GDM1 (cell line): ENCODE data around the gene UGDH.
"Not testable (repeated sequence)": the region's sequence is repeated elsewhere in the genome, so short reads cannot be mapped to it uniquely, and the experiment has no call there.

Experiments
- DNase-seq: peaks from one replicate; lab custom pipeline; 2025; lab: John Stamatoyannopoulos, UW

The UGDH gene

DNA sequence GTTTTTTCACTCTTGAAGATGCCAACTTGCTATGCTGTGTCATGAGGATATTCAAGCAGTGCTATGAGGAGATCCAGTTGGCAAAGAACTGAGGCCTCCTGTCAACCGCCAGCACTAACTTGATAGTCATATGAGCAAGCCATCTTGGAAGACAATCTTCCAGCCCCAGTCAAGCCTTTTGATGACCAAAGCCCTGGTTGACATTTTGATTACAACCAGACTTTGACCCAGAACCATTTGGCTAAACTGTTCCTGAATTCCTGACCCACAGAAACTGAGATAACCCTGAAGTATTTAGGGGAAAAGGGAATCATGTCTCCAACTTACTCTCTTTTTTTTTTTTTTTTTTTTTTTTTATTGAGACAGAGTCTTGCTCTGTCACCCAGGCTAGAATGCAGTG is 32.9 kb downstream of the UGDH start:
- DNase-seq: no peak

DNA sequence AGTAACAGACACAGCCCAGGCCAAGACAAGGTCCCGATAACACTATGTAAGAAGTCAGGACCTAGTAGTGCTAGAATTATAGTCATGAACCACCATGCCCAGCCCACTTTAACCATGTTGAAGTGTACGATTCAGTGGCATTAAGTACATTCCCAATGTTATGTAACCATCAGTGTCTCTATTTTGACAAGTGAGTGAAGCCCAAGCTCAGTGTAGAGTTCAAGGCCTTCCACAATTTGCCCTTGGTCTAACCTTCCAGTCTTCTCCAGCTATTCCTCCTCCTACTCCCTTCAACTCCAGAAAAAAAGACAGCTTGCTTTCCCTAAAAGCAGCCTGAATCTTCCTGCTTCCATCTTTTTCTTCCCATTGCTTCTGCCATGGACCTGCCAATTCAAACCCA is 36.9 kb downstream of the UGDH start:
- DNase-seq: no peak

DNA sequence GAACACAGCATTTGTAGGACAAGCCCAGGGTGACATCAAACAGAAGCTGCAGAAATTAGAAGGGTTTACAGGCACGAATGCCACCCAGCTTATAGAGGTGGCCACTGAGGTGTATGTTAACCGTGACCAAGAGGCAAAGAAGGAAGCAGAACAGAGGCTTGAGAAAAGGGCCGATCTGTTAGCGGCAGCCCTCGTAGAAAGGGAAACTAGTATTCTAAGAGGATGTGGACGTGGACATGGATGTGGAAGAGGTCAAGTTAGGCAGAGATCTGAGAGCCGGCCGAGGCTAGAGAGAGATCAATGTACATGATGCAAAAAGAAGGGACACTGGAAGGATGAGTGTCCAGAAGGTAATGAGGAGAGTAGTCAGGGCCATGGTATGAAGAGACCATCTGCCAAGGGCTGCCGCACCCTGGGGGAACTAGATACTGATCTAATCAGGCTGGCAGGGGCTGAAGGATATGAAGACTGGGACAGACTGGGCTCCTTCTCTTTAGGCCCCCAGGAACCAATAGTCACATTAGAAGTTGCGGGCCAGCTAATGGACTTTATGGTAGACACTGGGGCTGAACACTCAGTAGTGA is 40.9 kb downstream of the UGDH start:
- no peak for DNase-seq

DNA sequence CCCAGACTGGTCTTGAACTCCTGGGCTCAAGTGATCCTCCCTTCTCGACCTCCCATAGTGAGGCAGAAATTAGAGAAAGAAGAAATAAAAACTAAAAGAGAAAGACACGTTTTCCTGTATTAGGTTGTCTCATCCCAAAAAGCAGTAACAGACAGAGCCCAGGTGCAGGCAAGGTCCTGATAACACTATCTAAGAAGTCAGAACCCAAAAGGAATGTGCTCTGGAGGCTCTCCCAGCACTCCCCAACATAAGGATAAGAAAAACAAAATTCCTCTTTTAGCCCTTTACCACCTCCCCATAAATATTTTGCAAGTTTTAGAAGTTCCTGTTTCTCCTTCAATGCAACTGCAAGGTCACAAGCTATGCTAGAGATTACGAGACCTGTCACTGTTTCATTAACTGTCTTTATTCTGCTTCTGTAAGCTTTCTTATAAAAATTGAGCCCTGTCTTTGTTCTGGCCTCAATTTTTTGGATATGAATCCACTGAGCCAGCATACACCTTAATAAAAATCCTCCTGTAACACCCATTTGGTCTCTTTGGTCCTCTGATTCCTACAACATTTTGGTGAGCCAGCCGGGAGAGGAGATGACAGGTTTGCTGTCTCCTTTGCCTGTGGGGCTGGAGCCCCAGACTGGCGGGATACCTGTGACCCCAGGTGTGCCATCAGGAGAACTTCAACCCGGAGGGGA is 42.5 kb downstream of the UGDH start:
- no peak for DNase-seq

DNA sequence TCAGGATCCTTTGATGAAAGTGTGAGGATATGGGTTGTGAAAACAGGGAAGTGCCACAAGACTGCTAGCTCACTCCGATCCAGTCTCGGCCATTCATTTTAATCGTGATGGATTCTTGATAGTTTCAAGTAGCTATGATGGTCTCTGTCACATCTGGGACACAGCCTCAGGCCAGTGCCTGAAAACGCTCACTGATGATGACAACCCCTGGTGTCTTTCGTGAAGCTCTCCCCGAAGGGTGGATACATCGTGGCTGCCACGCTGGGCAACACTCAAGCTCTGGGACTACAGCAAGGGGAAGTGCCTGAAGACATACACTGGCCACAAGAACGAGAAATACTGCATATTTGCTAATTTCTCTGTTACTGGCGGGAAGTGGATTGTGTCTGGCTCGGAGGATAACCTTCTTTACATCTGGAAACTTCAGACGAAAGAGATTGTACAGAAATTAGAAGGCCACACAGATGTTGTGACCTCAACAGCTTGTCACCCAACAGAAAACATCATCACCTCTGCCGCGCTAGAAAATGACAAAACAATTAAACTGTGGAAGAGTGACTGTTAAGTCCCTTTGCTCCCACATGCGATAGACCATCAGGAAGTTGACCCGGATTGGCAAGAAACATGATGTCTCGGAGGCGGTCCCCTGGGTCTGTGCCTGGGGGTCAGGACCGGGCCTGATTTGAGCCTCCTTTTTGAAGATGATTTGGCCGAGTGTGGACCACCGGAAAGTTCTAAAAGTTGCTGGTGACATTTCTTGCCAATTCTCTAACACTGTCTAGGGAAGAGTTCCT is 46.1 kb downstream of the UGDH start:
- DNase-seq: no peak

DNA sequence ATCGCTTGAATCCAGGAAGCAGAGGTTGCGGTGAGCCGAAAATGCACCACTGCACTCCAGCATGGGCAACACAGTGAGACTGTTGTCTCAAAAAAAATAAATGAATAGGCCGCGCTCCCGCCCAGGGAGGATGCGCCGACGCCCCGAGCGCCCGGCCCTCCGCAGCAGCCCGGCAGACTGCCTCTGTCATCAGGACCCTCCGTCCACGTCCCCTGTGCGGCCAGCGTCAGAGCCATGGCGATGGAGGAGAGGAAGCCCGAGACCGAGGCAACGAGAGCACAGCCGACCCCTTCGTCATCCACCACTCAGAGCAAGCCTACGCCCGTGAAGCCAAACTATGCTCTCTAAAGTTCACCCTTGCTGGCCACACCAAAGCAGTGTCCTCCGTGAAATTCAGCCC is 47.0 kb downstream of the UGDH start:
- DNase-seq: no peak

DNA sequence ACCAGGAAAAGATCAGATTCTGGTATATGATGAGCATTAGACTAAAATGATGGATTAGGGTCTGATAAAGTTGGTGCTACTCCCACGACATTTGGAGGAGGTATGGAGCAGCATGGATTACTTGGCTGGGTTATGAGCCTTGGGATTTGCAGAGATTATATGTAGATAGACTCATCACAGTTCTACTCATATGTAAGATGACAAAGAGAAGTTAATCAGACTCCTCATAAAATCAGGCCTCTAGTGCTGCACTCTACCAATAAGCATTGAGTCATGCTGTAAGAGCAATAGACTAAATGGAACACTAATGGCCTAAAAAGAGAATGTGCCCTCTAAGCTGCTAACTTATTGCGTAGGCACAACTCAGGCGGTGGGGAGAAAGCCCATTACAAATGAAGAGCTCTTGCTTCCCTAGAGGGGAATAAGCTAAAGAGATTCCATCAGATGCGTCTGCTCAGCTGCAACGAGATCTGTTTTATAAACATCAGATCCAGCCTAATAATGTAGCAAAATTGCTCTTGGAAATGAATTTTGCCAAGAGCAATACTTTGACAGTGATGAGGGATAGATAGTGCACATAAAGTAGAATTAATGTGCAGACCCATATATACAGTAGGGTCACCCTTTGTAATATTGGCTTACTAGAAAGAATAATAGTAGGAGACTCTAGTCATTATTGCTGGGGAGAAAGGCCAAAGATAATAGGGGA is 50.9 kb downstream of the UGDH start:
- DNase-seq: no peak

DNA sequence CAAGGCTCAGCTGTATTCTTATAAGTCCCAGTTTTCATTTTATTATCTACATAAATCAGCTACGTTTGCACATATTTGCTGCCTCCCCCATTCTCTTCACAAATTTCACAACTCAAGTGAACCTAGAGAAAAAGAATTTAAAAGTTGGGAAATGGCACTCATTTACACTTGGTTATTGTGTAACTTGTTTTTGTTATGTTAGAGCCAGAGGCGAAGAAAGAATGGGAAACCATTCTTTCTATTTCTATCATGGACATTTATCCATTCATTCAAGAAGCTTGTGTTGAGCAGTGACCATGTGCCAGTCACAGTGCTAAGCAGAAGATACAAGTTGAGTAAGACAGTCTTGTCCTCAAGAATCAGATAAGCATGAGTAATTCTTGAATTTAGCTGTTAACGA is 54.8 kb downstream of the UGDH start:
- DNase-seq: no peak

DNA sequence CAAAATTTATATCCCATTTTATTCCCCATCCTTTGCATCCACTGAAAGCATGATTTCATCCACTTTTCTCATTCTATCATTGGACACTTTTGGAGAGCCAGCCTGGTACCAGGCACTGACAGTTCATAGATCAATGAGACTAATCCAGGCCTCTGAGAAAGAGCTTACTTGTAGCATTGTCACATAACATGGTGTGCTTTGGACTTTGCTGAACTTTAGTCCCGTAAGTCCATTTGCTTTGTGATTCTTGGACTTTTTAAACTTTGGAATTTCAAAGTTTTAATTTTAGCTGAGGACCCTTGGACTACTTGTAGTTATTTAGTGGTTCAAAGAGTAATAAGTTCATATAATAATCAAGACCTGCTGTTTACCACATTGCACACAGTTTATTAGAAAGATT is 56.8 kb downstream of the UGDH start:
- DNase-seq: no peak

DNA sequence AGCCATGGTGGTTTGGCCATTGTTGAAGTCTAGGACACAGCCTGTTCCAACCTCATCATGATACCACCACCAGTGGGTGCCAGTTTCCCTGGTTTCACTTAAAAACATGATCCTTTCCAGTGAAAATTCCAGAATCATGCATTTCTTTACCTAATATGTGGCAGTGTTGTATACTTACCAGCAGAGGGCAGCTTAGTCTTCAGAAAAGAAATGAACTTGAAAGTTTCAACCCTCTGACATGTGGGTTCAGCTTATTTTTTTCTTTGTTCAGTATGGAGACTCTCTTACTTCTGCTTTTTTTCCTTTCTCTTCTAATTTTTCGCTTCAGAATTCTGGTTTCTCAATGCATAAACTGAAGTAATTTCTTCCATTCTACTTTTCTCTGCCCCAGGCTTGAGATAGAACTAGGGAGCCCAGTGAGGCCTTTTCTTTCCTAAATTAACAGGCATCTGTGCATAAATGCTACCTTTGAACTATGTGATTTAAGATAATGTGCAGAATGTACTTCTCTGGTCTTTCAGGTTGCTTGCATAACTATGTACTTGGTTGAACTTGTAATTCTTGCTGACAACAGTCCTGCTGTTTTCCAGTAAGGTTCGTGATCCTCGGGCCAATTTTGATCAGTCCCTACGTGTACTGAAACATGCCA is 57.7 kb downstream of the UGDH start:
- DNase-seq: peak; percentile 54

DNA sequence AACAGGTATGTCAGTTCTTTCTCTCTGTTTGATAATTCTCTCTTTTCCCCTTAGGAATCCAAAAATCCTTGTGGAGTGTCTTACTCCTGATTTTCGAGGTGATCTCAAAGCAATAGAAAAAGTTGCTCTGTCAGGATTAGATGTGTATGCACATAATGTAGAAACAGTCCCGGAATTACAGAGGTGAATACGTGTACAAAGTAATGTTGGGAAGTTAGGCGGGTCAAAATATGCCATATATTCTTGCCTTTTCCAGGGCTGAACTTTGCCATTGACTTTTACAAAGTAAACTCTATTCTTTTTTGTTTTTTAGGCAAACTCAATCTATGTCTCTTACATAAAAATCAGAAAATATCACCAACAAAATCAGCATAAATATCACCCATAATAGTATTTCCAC is 59.8 kb downstream of the UGDH start:
- no peak for DNase-seq

DNA sequence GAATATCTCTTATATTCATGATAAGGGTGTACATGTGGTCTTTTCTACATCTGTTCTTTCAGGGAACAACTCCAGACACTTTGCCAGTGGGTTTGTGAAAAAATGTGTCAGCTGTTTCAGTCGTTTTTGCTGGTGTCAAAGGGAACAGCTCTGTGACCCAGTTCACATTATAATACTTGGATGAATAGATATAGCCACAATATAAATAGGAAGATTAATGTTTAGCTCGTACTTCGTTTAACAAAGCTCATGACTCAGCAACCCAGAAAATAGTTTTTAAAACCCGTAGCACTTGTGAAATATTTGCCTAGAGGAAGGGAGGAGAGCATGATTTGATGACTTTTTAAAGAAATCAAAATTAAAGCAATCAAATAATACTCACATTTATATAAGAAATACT is 60.5 kb downstream of the UGDH start:
- DNase-seq: no peak

DNA sequence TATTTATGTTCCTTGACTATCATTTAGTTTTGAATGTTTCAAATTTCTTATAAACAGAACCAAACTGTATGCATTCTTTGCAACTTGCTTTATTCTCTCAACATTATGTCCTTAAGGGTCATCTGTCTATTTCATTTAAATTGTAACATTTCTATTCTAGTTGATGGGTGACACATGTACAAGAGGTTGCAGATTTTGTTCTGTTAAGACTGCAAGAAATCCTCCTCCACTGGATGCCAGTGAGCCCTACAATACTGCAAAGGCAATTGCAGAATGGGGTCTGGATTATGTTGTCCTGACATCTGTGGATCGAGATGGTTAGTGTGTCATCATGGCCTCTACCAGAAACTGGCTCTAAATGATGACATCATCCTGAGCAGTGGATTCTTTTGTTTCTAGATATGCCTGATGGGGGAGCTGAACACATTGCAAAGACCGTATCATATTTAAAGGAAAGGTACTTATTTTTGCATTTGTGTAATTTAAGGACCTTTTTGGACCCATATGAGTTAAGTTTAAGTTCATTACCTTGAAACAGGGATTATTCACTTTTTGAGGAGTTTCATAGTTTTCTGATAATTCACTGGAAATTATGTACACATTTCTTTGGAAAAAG is 62.2 kb downstream of the UGDH start:
- DNase-seq: no peak

DNA sequence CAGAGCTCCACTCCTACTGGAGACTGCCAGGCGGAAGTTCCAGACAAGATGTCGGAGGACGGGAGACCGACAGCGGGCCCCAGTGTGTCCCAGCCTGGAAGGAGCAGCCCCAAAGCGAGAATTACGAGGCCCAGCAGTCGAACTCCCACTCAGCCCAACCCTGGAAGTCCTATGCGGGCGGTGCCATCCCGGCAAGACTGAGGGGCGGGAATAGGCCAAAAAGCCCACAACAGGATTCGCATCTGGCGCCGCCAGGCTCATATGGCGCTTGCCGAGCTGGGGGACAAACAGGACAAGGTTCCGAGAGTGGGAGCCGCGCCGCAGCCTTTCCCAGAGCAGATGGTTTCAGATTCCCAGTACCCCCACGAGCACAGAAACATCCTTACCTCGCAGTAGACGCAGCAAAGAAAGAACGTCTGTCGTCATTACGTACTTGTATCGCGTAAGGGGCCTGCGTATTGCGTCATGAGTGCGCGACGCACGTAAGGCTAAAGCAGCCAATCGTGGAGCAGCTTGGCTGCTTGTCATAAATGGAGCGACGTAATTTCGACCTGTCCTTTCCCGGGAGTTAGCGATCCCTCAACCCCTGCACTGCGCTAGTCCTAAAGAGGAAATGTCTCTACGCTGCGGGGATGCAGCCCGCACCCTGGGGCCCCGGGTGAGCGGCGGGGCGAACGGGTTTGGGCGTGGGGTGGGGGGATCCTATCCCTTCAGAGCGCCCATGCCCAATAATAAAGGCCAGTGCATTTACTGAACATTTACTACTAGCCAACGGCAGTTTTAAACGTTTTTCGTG is 68.5 kb downstream of the UGDH start, which contains the start of the genes LIAS and RPL9:
LIAS (plus strand) TSS at position 552 of the 796 bp plus-strand sequence; CDS start at position 614, 62 bp downstream.
RPL9 (minus strand) TSS at position 418 of the 796 bp plus-strand sequence. CDS start 483 bp downstream, outside the sequence.
- DNase-seq: peak; percentile 97

DNA sequence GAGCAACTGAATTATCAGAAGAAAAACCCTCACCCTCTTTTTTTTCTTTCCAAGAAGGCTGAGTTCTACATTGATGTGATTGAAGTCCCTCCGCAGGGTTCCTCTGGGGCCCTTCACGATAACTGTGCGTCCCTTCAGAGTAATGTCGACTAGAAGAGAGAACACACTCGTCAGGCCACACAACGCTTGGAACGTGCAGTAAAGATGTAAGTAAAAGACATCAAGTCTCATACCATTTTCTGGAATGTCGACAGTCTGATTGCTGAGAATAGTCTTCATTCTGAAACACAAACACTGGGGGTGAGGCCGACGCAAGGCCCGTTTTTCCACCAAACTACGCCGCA is 69.1 kb downstream of the UGDH start:
- DNase-seq: not testable (repeated sequence)

DNA sequence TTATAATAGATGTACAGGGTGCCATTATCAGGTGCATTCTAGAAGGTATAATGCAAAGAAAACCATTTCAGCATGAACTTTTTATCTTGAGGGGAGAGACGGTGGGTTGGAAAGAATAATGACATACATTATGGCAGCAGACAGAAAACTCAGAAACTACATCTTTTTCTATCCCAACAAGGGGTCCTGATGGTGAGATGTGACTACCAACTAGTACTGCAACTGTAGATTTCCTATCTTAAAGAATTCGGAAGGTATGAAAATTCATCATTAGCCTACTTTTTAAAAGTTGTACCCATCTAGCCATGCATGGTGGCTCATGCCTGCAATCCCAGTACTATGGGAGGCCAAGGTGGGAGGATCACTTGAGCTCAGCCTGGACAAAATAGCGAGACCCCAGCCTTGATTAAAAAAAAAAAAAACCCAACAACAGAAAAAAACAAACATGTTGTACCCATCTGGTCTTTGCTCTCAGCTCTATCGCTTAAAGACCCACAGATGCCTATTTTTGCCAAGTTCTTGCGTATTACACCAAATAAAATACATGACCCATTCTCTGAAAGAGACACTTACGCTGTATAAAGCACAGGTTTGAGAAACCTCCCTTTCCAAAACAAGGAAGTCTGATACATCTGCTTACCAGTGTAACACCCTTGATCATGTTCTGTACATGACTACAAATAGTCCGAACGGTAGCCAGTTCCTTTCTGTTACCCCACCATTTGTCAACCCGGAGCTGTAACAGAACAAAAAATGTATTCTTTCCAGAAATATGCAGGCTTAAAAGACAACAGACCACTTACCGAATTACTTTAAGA is 70.1 kb downstream of the UGDH start:
- no peak for DNase-seq

DNA sequence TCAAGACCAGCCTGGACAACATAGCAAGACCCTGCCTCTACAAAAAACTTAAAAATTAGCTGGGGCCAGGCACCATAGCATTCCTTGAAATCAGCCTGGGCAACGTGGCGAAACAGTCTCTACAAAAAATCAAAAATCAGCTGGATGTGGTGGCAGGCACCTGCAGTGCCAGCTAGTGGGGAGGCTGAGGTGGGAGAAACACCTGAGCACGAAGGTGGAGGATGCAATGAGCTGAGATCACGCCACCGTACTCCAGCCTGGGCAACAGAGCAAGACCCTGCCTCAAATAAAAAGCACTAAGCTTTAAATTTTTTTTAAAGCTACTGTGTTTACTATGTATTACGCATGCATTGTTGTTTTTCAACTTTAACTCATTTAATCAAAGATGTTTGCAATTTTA is 71.8 kb downstream of the UGDH start:
- no peak for DNase-seq

DNA sequence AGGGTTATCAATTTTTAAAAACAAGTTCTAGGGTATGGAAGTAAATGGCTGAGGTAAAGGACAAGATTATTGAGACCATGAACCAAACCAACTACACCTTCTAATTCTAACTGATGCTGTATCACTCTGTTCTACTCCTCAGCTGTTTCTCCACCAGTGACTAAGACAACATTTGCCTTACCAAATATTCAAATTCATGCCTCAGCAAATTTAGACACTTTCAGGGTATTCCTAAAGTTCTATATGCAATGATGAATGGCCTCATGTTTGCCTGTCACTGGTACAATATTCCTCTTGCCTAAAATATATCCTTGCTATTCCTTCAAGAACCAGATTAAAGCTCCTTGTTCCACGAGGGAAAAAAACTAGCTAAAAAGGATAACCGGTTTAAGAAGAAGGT is 73.5 kb downstream of the UGDH start:
- no peak for DNase-seq

DNA sequence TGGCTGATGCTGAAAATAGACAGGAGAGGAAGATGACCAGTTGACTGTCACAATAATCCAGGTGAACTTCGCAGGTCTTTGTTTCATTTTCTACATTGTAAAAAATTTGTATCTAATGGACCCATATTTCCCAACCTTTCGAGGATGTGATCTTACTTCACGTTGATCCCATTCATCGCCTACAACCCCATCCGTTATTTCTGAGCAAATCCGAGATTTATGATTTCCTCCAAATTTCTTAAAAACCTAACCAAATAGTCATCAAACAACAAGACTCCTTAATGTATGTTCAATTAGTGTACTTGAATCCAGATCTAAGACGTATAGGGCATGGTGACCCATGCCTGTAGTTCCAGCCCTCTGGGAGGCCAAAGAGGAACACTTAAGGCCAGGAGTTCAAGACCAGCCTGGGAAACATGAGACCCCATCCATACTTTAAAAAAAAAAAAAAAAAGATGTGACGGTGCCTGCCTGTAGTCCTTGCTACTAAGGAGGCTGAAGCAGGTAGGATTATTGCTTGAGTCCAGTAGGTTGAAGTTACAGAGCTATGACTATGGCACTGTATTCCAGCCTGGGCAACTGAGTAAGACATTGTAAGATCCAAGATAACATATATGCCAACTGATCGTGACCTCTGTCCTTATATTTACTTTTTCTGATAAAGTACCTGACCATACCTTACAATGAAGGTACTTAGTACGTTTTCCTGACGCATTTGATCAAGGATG is 74.2 kb downstream of the UGDH start:
- DNase-seq: no peak
